Measurements from ENCODE around the gene CD200.

The CD200 gene

DNA sequence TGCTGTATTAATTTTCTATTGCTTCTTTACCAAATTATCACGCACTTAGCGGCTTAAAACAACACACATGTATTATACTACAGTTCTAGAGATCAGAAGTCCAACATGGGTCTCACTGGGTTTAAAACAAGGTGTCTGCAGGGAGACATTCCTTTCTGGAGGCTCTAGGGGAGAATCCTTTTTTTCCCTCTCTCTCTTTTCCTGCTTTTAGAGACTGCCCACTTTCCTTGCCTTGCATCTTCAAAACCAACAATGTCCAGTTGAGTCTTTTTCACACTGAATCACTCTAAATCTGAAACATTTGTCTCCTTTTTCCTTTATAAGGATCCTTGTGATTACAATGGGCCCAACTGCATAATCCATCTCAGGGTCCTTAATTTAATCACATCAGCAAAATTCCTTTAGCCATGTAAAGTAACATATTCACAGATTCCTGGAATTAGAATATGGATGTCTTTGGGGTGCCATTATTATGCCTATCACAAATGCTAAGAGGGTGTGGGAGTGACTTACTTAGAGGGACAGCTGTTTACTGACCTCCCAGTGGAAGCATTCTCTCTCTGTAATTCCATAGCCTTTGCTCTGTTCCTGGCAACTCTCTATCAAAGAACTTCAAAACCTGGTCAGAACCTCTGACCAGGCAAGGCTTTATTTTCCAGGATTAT lies 21.8 kb downstream of the CD200 start:
- TF ChIP-seq RAD21 (IDR thresholded peaks at IDR 0.05; ENCODE audit: low read depth) (no peak), TCF12 (IDR thresholded peaks at IDR 0.05; ENCODE audit: low read depth) (no peak), EP300 (IDR thresholded peaks at IDR 0.05; ENCODE audit: borderline replicate concordance) (no peak), FOXM1 (IDR thresholded peaks at IDR 0.05; ENCODE audit: borderline replicate concordance, low read depth) (no peak), YY1 (IDR thresholded peaks at IDR 0.05; ENCODE audit: low read depth) (no peak), EGR1 (IDR thresholded peaks at IDR 0.05) (no peak), TEAD4 (IDR thresholded peaks at IDR 0.05) (no peak), CEBPB (IDR thresholded peaks at IDR 0.05) (no peak), TAF1 (IDR thresholded peaks at IDR 0.05; ENCODE audit: low read depth) (no peak), CREB1 (IDR thresholded peaks at IDR 0.05; ENCODE audit: low read depth) (no peak), NFIC (IDR thresholded peaks at IDR 0.05) (no peak), ZBTB7A (IDR thresholded peaks at IDR 0.05; ENCODE audit: low read depth) (no peak)
- TF ChIP-seq, protein P1, sequence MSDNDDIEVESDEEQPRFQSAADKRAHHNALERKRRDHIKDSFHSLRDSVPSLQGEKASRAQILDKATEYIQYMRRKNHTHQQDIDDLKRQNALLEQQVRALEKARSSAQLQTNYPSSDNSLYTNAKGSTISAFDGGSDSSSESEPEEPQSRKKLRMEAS (IDR thresholded peaks at IDR 0.05): no peak
- TF ChIP-seq, protein P2, sequence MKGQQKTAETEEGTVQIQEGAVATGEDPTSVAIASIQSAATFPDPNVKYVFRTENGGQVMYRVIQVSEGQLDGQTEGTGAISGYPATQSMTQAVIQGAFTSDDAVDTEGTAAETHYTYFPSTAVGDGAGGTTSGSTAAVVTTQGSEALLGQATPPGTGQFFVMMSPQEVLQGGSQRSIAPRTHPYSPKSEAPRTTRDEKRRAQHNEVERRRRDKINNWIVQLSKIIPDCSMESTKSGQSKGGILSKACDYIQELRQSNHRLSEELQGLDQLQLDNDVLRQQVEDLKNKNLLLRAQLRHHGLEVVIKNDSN (IDR thresholded peaks at IDR 0.05): no peak
- TF ChIP-seq, protein P3, sequence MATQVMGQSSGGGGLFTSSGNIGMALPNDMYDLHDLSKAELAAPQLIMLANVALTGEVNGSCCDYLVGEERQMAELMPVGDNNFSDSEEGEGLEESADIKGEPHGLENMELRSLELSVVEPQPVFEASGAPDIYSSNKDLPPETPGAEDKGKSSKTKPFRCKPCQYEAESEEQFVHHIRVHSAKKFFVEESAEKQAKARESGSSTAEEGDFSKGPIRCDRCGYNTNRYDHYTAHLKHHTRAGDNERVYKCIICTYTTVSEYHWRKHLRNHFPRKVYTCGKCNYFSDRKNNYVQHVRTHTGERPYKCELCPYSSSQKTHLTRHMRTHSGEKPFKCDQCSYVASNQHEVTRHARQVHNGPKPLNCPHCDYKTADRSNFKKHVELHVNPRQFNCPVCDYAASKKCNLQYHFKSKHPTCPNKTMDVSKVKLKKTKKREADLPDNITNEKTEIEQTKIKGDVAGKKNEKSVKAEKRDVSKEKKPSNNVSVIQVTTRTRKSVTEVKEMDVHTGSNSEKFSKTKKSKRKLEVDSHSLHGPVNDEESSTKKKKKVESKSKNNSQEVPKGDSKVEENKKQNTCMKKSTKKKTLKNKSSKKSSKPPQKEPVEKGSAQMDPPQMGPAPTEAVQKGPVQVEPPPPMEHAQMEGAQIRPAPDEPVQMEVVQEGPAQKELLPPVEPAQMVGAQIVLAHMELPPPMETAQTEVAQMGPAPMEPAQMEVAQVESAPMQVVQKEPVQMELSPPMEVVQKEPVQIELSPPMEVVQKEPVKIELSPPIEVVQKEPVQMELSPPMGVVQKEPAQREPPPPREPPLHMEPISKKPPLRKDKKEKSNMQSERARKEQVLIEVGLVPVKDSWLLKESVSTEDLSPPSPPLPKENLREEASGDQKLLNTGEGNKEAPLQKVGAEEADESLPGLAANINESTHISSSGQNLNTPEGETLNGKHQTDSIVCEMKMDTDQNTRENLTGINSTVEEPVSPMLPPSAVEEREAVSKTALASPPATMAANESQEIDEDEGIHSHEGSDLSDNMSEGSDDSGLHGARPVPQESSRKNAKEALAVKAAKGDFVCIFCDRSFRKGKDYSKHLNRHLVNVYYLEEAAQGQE (IDR thresholded peaks at IDR 0.05; ENCODE audit: low read depth): no peak

DNA sequence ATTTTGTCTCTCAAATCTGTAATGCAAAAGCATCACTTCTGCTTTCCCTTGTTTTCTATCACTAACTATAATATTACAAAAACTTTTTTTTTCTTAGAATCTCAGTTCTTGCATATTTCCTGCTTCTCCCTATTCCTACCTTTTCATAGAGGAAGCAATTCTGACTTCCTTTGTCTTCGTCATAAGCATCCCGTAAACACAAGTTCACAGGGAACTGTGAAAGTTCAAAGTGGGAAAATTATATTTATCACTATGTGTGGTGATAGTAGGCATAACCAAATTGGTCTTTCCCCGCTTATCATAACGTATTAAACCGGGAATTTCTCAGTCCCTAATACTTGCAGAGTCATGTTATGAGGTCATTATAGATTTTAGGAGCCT lies 22.3 kb downstream of the CD200 start:
- TF ChIP-seq TAF1 (IDR thresholded peaks at IDR 0.05; ENCODE audit: low read depth): no peak
- no peak for TF ChIP-seq ZBTB7A (IDR thresholded peaks at IDR 0.05; ENCODE audit: low read depth)
- TF ChIP-seq, protein P2 (IDR thresholded peaks at IDR 0.05): no peak
- no peak for TF ChIP-seq EGR1 (IDR thresholded peaks at IDR 0.05)
- no peak for TF ChIP-seq TCF12 (IDR thresholded peaks at IDR 0.05; ENCODE audit: low read depth)
- no peak for TF ChIP-seq NFIC (IDR thresholded peaks at IDR 0.05)
- no peak for TF ChIP-seq FOXM1 (IDR thresholded peaks at IDR 0.05; ENCODE audit: borderline replicate concordance, low read depth)
- TF ChIP-seq YY1 (IDR thresholded peaks at IDR 0.05; ENCODE audit: low read depth): no peak
- TF ChIP-seq CREB1 (IDR thresholded peaks at IDR 0.05; ENCODE audit: low read depth): no peak
- TF ChIP-seq, protein P3 (IDR thresholded peaks at IDR 0.05; ENCODE audit: low read depth): no peak
- no peak for TF ChIP-seq RAD21 (IDR thresholded peaks at IDR 0.05; ENCODE audit: low read depth)
- no peak for TF ChIP-seq EP300 (IDR thresholded peaks at IDR 0.05; ENCODE audit: borderline replicate concordance)
- no peak for TF ChIP-seq CEBPB (IDR thresholded peaks at IDR 0.05)
- TF ChIP-seq, protein P1 (IDR thresholded peaks at IDR 0.05): no peak

DNA sequence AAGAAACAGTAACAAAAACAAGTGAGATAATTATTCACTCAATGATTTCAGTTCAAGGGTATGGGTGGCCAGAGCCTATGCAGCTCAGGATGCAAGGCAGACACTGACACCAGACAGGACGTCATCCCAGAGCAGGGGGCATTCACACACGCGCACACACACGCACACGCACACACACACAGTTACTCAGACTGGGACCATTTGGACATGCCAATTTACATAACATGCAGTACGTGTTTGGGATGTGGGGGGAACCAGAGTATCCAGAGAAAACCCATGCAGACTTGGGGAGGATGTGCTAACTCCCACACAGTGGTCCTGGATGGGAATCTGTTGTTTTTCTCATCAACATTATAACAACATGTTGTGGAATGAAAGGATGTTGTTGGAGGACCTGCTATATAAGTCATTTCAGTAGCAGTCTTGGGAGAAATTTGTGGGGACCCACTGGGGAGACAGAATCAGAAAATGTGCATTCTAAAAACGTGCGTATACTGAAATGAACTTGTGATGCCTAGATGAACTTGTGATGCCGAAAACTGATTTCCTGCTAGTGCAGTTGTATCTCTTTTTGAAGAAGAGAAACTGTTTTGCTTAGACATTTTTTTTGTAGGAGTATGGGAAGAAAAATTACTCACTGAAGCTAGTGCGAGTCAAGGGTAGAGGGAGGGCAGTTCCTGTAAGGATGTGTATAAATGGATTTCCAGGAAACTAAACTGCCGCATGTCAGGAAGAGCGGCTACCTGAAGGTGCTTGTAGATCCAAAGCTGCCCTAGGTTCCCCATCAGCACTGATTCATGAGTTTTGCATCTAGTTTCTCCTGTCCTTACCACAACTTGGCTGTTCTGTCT lies 25.2 kb downstream of the CD200 start:
- TF ChIP-seq TAF1 (IDR thresholded peaks at IDR 0.05; ENCODE audit: low read depth) (no peak), CEBPB (IDR thresholded peaks at IDR 0.05) (no peak), TCF12 (IDR thresholded peaks at IDR 0.05; ENCODE audit: low read depth) (no peak), TEAD4 (IDR thresholded peaks at IDR 0.05) (no peak), CREB1 (IDR thresholded peaks at IDR 0.05; ENCODE audit: low read depth) (no peak), YY1 (IDR thresholded peaks at IDR 0.05; ENCODE audit: low read depth) (no peak), EGR1 (IDR thresholded peaks at IDR 0.05) (no peak), RAD21 (IDR thresholded peaks at IDR 0.05; ENCODE audit: low read depth) (no peak), EP300 (IDR thresholded peaks at IDR 0.05; ENCODE audit: borderline replicate concordance) (no peak), FOXM1 (IDR thresholded peaks at IDR 0.05; ENCODE audit: borderline replicate concordance, low read depth) (no peak), NFIC (IDR thresholded peaks at IDR 0.05) (no peak), ZBTB7A (IDR thresholded peaks at IDR 0.05; ENCODE audit: low read depth) (no peak)
- TF ChIP-seq, protein P3 (IDR thresholded peaks at IDR 0.05; ENCODE audit: low read depth): no peak
- TF ChIP-seq, protein P2 (IDR thresholded peaks at IDR 0.05): no peak
- TF ChIP-seq, protein P1 (IDR thresholded peaks at IDR 0.05): no peak
